HEK293 (cell line): Measurements from ENCODE around the gene BMPR2.

Experiments
- CTCF ChIP-seq: fragments of 450-650 bp; formaldehyde crosslinking; IDR thresholded peaks from 2 replicates; pipeline ENCODE4 v1.5.1; 2016; ENCODE audit warnings: missing biosample characterization, missing genetic modification characterization
- KLF16 ChIP-seq: fragments of 450-650 bp; formaldehyde crosslinking; IDR thresholded peaks from 2 replicates; pipeline ENCODE4 v1.5.1; 2017; ENCODE audit warnings: missing biosample characterization, missing genetic modification characterization
- ZBTB26 ChIP-seq: fragments of 450-650 bp; formaldehyde crosslinking; optimal IDR thresholded peaks from 2 replicates; pipeline ENCODE3; 2016; ENCODE audit warnings: missing biosample characterization, mild to moderate bottlenecking, missing genetic modification characterization
- ZNF404 ChIP-seq: fragments of 450-650 bp; formaldehyde crosslinking; IDR thresholded peaks from 2 replicates; pipeline ENCODE4 v1.5.1; 2017; ENCODE audit warnings: missing biosample characterization, missing genetic modification characterization
- ZNF449 ChIP-seq: fragments of 450-650 bp; formaldehyde crosslinking; IDR thresholded peaks from 2 replicates; pipeline ENCODE4 v1.5.1; 2017; ENCODE audit warnings: missing biosample characterization, mild to moderate bottlenecking, missing genetic modification characterization, moderate library complexity
- ZNF621 ChIP-seq: fragments of 450-650 bp; formaldehyde crosslinking; IDR thresholded peaks from 2 replicates; pipeline ENCODE4 v1.5.1; 2017; ENCODE audit warnings: missing biosample characterization, missing genetic modification characterization
- ZNF837 ChIP-seq: fragments of 450-650 bp; formaldehyde crosslinking; IDR thresholded peaks from 2 replicates; pipeline ENCODE4 v1.5.1; 2016; ENCODE audit warnings: missing biosample characterization, missing genetic modification characterization

- TF ChIP-seq CTCF (tag by site-specific recombination) (no peak), ZBTB26 (tag by site-specific recombination) (no peak), ZNF621 (tag by site-specific recombination) (no peak), KLF16 (tag by site-specific recombination) (no peak), ZNF404 (no peak), ZNF449 (tag by site-specific recombination) (no peak), ZNF837 (tag by site-specific recombination) (no peak)
Measured at GRCh38 chr2:202610380-202610779, 234.3 kb downstream of the BMPR2 start.
